Endothelial cell of umbilical vein (primary cell): ENCODE data around the gene WDR27.

Source experiments
- MAX ChIP-seq: IDR thresholded peaks from 2 replicates; pipeline ENCODE4 v1.6.1; 2011; ENCODE audit not compliant: insufficient read depth, insufficient read length
- POLR2A ChIP-seq: IDR thresholded peaks from 2 replicates; pipeline ENCODE4 v1.6.1; 2012; ENCODE audit warnings: low read depth, mild to moderate bottlenecking, control low read depth, low read length
- POLR2AphosphoS5 ChIP-seq: IDR thresholded peaks from 2 replicates; pipeline ENCODE4 v1.6.1; 2012; ENCODE audit warnings: low read depth, mild to moderate bottlenecking, control low read depth, low read length, moderate library complexity; ENCODE audit not compliant: insufficient read depth
- TF ChIP-seq, protein P1 (sequence below), 2 donors: IDR thresholded peaks; 1 replicate in 1 of 2; 2 replicates in 1 of 2; pipeline ENCODE4 v1.5.1; 2011; ENCODE audit warnings: low read length in 2 of 2, mild to moderate bottlenecking in 2 of 2, moderate library complexity in 2 of 2, control low read depth in 1 of 2, inconsistent platforms in 1 of 2, low read depth in 1 of 2; ENCODE audit not compliant: insufficient read depth in 1 of 2; ENCODE audit errors: extremely low read depth in 1 of 2

DNA sequence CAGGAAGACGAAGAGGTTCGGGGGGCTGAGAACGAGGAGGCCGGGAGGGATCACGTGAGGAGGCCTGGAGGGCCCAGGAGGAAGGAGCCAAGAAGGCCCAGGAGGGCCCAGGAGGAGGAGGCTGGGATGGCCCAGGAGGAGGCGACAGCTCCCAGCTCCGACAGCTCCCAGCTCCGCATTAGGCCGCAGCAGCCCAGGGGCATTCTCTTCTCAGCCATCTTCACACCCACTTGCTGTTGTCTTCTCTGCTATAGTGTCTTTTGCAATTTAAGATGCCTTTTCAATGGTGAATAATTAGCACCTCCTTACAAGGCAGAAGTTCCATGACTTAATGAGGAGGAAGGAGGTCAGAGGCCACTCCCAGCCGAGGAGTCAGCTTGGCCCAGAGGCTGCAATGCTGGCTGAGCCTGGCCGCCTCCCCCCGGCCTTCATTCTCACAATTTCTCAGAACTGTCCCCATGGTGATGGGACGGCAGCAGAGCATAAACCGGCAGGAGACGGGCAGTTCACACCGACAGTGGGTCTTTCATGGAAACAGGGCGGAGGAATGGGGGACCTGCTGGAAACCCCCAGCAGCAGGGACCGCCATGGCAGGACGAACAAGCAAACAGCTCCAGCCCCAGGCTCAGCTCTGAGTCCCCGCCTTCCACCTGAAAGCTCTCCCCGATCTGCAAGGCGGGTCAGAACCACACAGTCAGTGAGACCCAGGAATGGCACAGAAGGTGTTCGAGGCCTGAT lies 45.1 kb downstream of the WDR27 start:
- no peak for TF ChIP-seq POLR2AphosphoS5
- TF ChIP-seq, protein P1, sequence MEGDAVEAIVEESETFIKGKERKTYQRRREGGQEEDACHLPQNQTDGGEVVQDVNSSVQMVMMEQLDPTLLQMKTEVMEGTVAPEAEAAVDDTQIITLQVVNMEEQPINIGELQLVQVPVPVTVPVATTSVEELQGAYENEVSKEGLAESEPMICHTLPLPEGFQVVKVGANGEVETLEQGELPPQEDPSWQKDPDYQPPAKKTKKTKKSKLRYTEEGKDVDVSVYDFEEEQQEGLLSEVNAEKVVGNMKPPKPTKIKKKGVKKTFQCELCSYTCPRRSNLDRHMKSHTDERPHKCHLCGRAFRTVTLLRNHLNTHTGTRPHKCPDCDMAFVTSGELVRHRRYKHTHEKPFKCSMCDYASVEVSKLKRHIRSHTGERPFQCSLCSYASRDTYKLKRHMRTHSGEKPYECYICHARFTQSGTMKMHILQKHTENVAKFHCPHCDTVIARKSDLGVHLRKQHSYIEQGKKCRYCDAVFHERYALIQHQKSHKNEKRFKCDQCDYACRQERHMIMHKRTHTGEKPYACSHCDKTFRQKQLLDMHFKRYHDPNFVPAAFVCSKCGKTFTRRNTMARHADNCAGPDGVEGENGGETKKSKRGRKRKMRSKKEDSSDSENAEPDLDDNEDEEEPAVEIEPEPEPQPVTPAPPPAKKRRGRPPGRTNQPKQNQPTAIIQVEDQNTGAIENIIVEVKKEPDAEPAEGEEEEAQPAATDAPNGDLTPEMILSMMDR (IDR thresholded peaks at IDR 0.05; ENCODE audit: extremely low read depth in 1 of 2, insufficient read depth in 1 of 2, low read depth in 1 of 2, low read length in 2 of 2): no peak
- no peak for TF ChIP-seq MAX
- TF ChIP-seq POLR2A: no peak
